SHP77 (cell line): ENCODE data around the gene DDX17.
"Not testable (repeated sequence)": the region's sequence is repeated elsewhere in the genome, so short reads cannot be mapped to it uniquely, and the experiment has no call there.

Source experiments
- DNase-seq, 2 experiments: peaks; one replicate each; lab custom pipeline; 2025; lab: John Stamatoyannopoulos, UW

Gene DDX17

GRCh38 chr22:38491707-38492348 is 14.3 kb downstream of the DDX17 start:
- no peak for DNase-seq

DNA sequence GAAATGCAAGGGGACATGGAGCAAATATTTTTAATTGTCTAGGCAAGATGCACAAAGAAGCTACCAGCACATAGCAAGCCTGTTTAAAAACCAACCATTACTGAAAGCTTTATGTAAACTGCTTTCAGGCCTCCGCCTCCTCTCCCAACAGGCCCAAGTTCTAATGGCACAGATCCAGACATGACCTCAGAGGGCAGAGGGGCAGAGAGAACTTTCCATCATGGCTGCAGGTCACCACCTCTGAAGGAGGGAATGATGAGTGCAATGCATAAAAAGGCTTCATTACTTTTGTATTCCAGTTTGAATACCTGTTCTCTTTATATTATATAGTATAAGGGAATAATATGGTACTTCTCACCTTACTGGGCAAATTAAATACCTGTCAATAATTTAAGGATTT is 15.2 kb downstream of the DDX17 start:
- no peak for DNase-seq

DNA sequence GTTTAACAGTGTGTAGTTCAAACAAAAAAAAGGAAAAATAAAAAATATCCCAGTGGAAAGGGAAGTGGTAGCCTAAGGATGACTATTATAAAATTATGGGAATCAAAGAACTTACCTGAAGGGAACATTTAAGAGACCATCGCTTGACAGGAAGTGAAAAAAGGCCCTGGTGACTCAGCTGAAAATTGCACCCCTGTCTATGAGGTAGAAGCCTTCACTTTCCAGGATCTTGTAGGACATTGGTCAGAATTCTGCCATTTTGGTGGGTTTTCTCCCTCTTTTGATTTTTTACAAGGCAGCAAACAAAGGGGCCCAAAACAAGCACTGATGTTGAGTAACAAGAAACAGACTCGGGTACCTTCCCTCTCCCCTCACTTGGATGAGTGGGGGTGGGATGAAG is 15.6 kb downstream of the DDX17 start:
- DNase-seq, result no peak

- DNase-seq, result no peak
Observed at GRCh38 chr22:38489561-38490145, 16.5 kb downstream of the DDX17 start.

- DNase-seq, result no peak
Observed at GRCh38 chr22:38489142-38489541, 17.0 kb downstream of the DDX17 start.

DNA sequence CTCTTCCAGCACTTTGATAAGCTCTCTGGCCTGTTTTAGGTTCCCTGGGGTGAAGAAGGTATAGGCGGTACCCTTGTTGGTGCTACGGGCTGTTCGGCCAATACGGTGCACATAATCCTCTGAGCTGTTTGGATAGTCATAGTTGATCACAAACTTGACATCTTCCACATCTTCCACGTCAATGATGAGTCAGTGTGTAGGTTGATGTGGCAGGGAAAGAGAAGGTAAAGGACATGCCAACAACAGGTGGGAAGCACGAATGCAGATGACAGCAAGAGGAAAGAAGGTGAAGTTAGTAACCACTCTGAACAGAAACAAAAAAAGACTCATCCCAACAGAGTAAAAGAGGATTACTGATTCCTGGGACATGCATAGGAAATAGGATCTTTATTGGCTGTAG is 18.2 kb downstream of the DDX17 start:
- DNase-seq, result no peak

DNA sequence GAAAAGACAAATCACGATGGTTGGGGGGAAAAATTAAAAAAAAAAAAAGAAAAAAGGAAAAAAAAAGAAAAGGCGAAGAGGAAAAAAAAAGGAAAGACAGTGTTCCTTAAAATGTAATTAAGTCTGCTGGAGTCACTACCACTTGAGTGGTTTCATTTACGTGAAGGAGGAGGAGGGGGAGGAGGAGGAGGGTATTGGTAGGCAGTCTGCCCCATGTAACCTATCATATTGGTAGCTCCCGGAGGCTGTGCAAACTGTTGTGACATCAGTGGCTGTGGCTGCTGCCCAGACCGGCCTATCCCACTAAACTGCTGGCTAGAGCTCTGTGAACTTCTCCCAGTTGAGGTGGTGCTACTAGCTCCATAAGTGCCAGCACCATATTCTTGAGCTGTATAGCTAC is 20.3 kb downstream of the DDX17 start:
- no peak for DNase-seq

DNA sequence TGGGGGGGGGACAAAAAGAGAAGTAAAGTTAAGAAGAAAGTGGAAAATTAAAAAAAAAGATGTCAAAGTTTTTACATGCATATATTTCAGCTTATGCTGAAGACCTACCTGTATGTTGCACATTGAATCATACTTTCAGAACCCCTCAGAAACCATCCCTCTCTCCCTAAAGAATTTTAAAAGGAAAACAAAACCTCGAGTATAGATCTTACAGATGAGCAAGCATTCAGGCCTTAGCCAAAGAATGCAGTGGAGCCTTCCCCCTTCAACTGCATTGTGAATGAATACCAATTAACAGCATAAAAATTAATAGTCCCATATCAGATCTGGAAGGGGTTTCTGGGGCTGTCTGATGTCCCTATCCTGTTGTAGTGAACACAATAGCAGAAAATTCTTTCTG is 21.9 kb downstream of the DDX17 start:
- DNase-seq, result no peak

DNA sequence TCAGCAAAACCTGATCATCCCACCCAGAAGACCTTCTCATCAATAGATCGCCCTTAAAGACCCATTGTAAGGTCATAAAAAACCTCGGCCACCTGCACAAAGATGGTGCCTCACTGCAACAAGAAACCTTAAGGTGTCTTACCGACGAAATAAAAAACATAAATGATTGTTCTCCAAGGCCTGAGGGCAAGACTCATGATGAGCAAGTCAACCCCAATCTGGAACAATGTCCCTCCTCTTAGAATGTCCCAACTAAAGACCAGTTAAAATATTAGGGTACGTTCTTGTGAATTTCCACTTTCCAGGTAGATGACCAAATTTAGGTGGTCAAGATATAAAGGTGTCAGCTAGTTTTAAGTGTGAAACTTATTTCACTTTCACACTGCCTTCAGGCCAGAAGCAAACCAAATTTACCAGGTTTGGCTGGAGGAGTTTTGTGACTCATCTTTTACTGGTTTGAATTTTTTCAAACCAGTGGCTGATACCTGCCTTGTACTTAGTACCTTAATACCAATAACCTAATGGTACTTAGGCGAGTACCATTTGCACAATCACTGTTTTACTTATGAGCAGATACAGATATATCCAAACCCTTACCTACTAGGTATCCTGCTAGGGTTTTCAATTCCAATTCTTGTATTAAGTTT is 23.3 kb downstream of the DDX17 start:
- DNase-seq, result no peak

DNA sequence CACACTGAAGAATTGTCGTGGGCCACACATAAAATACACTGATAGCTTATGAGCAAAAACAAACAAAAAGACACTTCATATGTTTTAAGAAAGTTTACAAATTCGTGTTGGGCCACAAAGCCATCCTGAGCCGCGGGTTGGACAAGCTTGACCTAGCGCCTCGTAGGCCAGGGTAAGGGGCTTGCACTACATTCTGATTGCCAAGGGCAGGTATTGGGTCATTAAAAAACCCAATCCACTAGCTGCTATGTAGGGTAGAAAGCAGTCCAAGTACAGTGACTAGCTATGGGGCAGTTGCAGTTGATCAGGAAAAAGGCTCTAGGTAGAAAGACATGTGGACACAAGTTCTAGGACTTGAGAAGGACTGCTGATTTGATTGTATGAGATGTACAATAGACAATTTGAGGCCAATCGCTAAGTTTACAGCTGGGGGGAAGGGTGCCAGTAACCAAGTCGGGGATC is 24.2 kb downstream of the DDX17 start:
- DNase-seq, result no peak

- no peak for DNase-seq
Observed at GRCh38 chr22:38481162-38481870, 24.8 kb downstream of the DDX17 start.

DNA sequence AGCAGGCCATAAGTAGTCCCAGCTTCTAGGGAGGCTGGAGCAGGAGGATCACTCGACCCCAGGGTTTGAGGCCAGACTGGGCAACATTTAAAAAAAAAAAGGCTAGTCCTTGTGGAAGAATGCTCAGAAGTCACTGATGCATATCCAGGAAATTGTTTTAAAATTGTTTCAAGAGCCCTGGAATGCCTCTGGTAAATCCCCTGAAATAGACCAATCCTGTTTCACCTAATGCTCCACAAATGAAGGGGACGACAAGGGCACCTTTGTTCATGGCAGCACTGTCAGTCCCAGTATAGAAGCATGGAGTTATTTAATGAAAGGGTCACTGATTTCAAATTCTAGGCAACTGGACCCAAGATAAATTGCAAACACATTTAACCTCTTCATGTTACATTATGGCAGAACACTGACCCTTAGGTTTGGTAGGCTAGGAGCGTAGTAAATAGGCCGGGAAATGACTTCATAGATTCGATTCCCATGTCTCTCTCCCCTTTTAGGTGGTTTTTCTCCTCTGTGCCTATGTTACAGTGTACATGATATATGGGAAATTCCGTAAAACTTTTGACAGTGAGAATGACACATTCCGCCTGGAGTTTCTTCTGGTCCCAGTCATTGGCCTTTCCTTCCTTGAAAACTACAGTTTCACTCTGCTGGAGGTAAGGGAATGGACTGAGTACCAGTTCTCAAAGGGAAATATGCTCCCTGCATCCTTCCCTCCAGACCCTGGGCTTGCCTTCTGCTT is 26.8 kb downstream of the DDX17 start:
- no peak for DNase-seq

DNA sequence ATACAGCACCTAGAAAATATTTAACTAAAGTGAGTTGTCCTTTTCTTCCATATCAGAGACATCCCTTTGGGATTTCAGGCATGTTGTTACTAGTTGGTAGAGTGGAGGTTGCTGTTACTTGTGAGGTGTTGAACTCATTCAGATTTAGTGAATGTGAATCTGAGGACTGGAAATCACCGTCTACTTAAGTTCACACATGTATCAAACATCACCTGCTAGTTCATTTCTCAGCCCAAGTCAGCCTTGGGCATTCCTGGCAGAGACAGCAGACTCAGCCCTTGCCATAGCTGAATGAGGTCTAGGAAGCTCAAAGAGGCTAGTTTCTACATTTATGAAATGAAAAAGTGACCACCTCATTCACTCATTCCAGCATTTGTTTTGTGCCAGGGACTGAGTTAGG is 28.5 kb downstream of the DDX17 start:
- no peak for DNase-seq

GRCh38 chr22:38474003-38474607 is 32.0 kb downstream of the DDX17 start:
- DNase-seq, result no peak

DNA sequence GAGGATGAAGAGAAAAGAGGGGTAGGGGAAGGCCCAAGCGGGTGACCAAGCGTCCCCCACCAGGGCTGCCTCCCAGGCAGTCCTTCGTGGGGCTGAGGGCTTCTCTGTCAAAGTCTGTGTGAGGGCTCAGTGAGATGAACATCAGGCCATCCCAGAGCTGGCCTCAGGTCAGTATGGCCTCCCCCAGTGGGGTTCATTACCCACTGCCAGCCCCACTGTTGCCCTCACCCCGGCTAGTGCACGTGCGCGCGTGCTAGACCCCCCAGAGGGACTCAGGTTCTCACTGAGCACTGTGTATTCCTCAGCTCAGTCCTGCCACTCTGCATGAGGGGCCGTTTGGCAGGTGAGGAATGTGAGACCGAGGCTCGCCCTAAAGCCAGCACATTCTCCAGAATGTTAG is 34.9 kb downstream of the DDX17 start:
- no peak for DNase-seq

GRCh38 chr22:38470179-38470578 is 35.9 kb downstream of the DDX17 start:
- not testable (repeated sequence) for DNase-seq

- DNase-seq, result no peak
Observed at GRCh38 chr22:38469306-38469781, 36.8 kb downstream of the DDX17 start.

DNA sequence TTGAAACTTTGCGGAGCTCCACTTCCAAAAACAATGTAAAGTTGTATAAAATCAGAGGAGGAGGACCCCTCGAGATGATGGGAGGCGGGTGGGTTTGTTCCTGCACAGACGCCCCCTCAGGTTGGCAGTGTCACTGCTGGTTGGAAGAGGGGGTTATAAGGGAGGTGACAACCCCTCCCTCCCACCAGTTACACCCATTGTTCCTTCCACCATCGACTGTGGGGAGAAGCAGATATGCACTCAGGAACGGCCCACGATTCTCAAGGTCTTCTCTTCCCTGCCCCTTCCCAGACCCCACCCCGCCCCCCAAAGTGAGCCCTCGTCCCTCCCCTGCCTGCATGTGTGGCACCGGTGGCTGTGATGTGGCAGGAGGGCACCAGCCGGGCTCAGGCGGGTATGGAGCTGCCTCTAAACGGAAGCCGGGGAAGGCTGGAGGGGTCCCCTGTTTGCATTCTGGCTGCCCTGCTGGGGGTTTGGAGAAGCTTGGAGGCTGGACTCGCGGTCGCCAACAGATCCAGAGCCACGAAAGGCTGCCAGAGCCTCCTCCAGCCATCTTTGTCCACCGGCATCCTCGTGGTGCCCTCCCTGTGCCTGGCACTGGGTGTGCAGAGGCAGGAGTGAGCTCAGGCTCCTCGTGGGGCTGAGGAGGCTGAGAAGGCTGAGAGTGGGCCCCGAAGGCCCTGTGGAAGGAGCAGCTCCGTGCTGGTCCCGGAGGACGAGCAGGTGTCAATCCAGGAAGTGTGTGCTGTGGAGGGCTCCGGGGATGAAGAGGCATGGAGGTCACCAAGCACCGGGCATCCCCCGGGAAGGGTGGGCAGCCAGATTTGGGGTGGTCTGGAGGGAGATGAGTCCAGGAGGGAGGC is 37.4 kb downstream of the DDX17 start:
- no peak for DNase-seq

DNA sequence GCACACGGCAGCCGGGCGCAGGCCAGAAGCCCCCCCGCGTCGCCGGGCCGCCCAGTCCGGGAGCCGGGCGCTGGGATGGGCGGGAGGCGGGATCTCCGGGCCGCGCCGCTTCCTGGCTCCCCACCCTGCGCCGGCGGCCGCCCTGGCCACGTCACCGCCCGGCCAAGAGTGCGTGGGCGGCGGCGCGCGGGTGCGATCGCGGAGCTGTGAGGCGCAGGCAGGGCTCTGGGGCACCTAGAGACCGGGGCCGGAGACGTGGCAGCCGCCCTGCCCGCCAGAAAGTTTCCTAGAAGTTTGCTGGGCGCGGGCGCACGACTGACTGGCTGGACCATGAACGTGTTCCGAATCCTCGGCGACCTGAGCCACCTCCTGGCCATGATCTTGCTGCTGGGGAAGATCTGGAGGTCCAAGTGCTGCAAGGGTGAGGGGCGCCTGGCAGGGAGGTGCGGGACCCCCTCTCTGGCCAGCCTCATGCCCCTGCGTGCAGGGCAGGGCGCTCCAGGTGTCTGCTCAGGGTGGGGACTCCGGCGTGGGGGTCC is 38.1 kb downstream of the DDX17 start, which contains the start of gene KDELR3:
Gene KDELR3 (plus strand): TSS at position 193 of the 539 bp plus-strand sequence. CDS start 138 bp downstream, at position 331.
- no peak for DNase-seq

- DNase-seq, result no peak
Observed at GRCh38 chr22:38467438-38467903, 38.6 kb downstream of the DDX17 start.
